DND-41 (cell line): Measurements from ENCODE around the gene IL5.

Experiments
- ATAC-seq: fragments of 200-7000 bp; cut with Tn5 transposase; 3 replicates; pipeline ENCODE4 v1.9.1; 2021; ENCODE audit warnings: low read depth; ENCODE audit not compliant: insufficient read depth
- DNase-seq: peaks from one replicate; pipeline ENCODE4 v3.0.0-alpha.2; 2020
- H2AFZ ChIP-seq: 2 replicates; pipeline ENCODE4 v1.6.0; 2012; ENCODE audit warnings: low read depth, low read length
- H3K27ac ChIP-seq: 2 replicates; pipeline ENCODE4 v1.5.1; 2012; ENCODE audit warnings: low read length, inconsistent platforms
- H3K27me3 ChIP-seq: fragments of 200-600 bp; sonication (generic); 2 replicates; pipeline ENCODE4 v1.6.0; 2012; ENCODE audit warnings: low read length, mild to moderate bottlenecking, inconsistent platforms; ENCODE audit not compliant: insufficient read depth, poor library complexity
- H3K36me3 ChIP-seq: 2 replicates; pipeline ENCODE4 v1.5.1; 2012; ENCODE audit warnings: low read length, inconsistent platforms; ENCODE audit not compliant: insufficient read depth
- H3K4me1 ChIP-seq: 2 replicates; pipeline ENCODE4 v1.5.1; 2012; ENCODE audit warnings: mild to moderate bottlenecking, low read length; ENCODE audit not compliant: insufficient read depth
- H3K4me2 ChIP-seq: 2 replicates; pipeline ENCODE4 v1.6.0; 2012; ENCODE audit warnings: mild to moderate bottlenecking, moderate library complexity, low read length, inconsistent platforms; ENCODE audit not compliant: insufficient read depth
- H3K4me3 ChIP-seq, 2 experiments: fragments of 200-600 bp in 1 of 2; shearing (Covaris generic) in 1 of 2; 2 replicates each; pipeline ENCODE4 v1.5.1; 2012 to 2016; ENCODE audit warnings: inconsistent platforms in 2 of 2, low read length in 2 of 2, mild to moderate bottlenecking in 2 of 2, low read depth in 1 of 2, moderate library complexity in 1 of 2
- H3K79me2 ChIP-seq: 2 replicates; pipeline ENCODE4 v1.6.0; 2012; ENCODE audit warnings: low read length, inconsistent platforms; ENCODE audit not compliant: insufficient read depth
- H3K9ac ChIP-seq: 2 replicates; pipeline ENCODE4 v1.6.0; 2012; ENCODE audit warnings: low read depth, mild to moderate bottlenecking, inconsistent platforms, low read length, moderate library complexity
- H3K9me3 ChIP-seq: 2 replicates; pipeline ENCODE4 v1.5.1; 2012; ENCODE audit warnings: low read length, moderate library complexity, mild to moderate bottlenecking, inconsistent platforms; ENCODE audit not compliant: insufficient read depth, severe bottlenecking
- H4K20me1 ChIP-seq: 2 replicates; pipeline ENCODE4 v1.6.0; 2012; ENCODE audit warnings: low read length; ENCODE audit not compliant: insufficient read depth
- CTCF ChIP-seq: IDR thresholded peaks from 2 replicates; pipeline ENCODE4 v1.5.1; 2012; ENCODE audit warnings: borderline replicate concordance, low read length, moderate library complexity, mild to moderate bottlenecking; ENCODE audit not compliant: poor library complexity, severe bottlenecking; ENCODE audit errors: extremely low read depth
- EZH2 ChIP-seq: IDR thresholded peaks from 3 replicates; pipeline ENCODE4 v1.6.1; 2012; ENCODE audit warnings: borderline replicate concordance, low read depth, mild to moderate bottlenecking, moderate library complexity, low read length, inconsistent platforms; ENCODE audit not compliant: severe bottlenecking

The IL5 gene

GRCh38 chr5:132547269-132547668, 3.9 kb upstream of the IL5 start:
- DNase-seq = no peak
- TF ChIP-seq CTCF = no peak
- no peak for TF ChIP-seq EZH2
- no peaks in the 10 kb centered on the region for H4K20me1 ChIP-seq
- H3K4me2 ChIP-seq = no peak overlapping the region
- H3K27ac ChIP-seq = no peak overlapping the region
- H3K4me3 ChIP-seq = no peak overlapping the region
- H3K79me2 ChIP-seq = no peaks in the 10 kb centered on the region
- H3K4me1 ChIP-seq = no peaks in the 10 kb centered on the region
- no peak for ATAC-seq
- H3K36me3 ChIP-seq = no peaks in the 10 kb centered on the region
- no peak overlapping the region for H2AFZ ChIP-seq
- no peaks in the 10 kb centered on the region for H3K27me3 ChIP-seq
- no peaks in the 10 kb centered on the region for H3K9me3 ChIP-seq
- H3K9ac ChIP-seq = no peak overlapping the region

GRCh38 chr5:132546108-132546507, 2.8 kb upstream of the IL5 start:
- H3K36me3 ChIP-seq = no peaks in the 10 kb centered on the region
- H3K9ac ChIP-seq = no peak overlapping the region
- H3K4me1 ChIP-seq = no peaks in the 10 kb centered on the region
- no peak for TF ChIP-seq CTCF
- no peak for TF ChIP-seq EZH2
- H4K20me1 ChIP-seq = no peaks in the 10 kb centered on the region
- H3K4me2 ChIP-seq = no peak overlapping the region
- no peaks in the 10 kb centered on the region for H3K79me2 ChIP-seq
- H3K27ac ChIP-seq = no peak overlapping the region
- ATAC-seq (no peak), DNase-seq (no peak)
- H3K27me3 ChIP-seq = no peaks in the 10 kb centered on the region
- no peak overlapping the region for H2AFZ ChIP-seq
- no peaks in the 10 kb centered on the region for H3K9me3 ChIP-seq
- H3K4me3 ChIP-seq = no peak overlapping the region

- no peak for DNase-seq
- no peaks in the 10 kb centered on the region for H3K79me2 ChIP-seq
- H3K9me3 ChIP-seq = no peaks in the 10 kb centered on the region
- H3K9ac ChIP-seq = no peak overlapping the region
- ATAC-seq = no peak
- H4K20me1 ChIP-seq = no peaks in the 10 kb centered on the region
- no peaks in the 10 kb centered on the region for H3K4me1 ChIP-seq
- no peak for TF ChIP-seq CTCF
- no peak for TF ChIP-seq EZH2
- H3K4me3 ChIP-seq = no peak overlapping the region
- no peak overlapping the region for H3K4me2 ChIP-seq
- no peak overlapping the region for H3K27ac ChIP-seq
- H3K27me3 ChIP-seq = no peaks in the 10 kb centered on the region
- no peaks in the 10 kb centered on the region for H3K36me3 ChIP-seq
- no peak overlapping the region for H2AFZ ChIP-seq
Observed at GRCh38 chr5:132540764-132541163, 2.6 kb downstream of the IL5 start.

GRCh38 chr5:132540149-132540548, 3.2 kb downstream of the IL5 start:
- no peaks in the 10 kb centered on the region for H4K20me1 ChIP-seq
- H3K9me3 ChIP-seq = no peaks in the 10 kb centered on the region
- H3K4me2 ChIP-seq = no peak overlapping the region
- no peak overlapping the region for H3K27ac ChIP-seq
- H3K4me1 ChIP-seq = no peaks in the 10 kb centered on the region
- no peak overlapping the region for H3K4me3 ChIP-seq
- no peak for ATAC-seq
- no peak overlapping the region for H2AFZ ChIP-seq
- no peaks in the 10 kb centered on the region for H3K27me3 ChIP-seq
- DNase-seq = no peak
- no peak for TF ChIP-seq CTCF
- no peak for TF ChIP-seq EZH2
- H3K79me2 ChIP-seq = no peaks in the 10 kb centered on the region
- no peaks in the 10 kb centered on the region for H3K36me3 ChIP-seq
- H3K9ac ChIP-seq = no peak overlapping the region
